Heart left ventricle (tissue), 13 donors: Measurements from ENCODE around the gene TNFRSF13B.

Source experiments
- CTCF ChIP-seq, 12 donors: fragments of 200-600 bp; sonication (generic) in 4 of 12; IDR thresholded peaks; one replicate each; pipeline versions ENCODE4 v1.5.0 to v1.8.0; 2018 to 2022; ENCODE audit warnings: antibody characterized with exemption in 12 of 12, mild to moderate bottlenecking in 5 of 12
- POLR2A ChIP-seq, 2 donors: fragments of 450-650 bp; IDR thresholded peaks; one replicate each; pipeline ENCODE4 v1.6.1; 2017; ENCODE audit warnings: antibody characterized with exemption in 2 of 2, mild to moderate bottlenecking in 2 of 2, moderate library complexity in 2 of 2
- donor health status: ischemic (EF 13 %, LVEDD 7.1; RV severe dilation, severe dysfunction).
- donor health status: DM: no; HTN: yes; CAD: no.
- donor health status: DM: no; HTN: no; CAD: no.
- donor health status: ischemic (EF 25% LVEDD 6.9; RV normal size, moderate dysfunction).
- donor health status: ischemic (EF 25% LVEDD 5.7; RV mildly dilated, moderate dysfunction).
- donor health status: ischemic (EF 35%, LVEDD 5.7; RV mildly dilated, moderate dysfunction).
- donor health status: nonischemic (EF 11% LVEDD 7.7; RV severe dilation, severe dysfunction).
- donor health status: DM: yes; HTN: yes; CAD: no.
- donor health status: PGD.
- donor health status: ischemic (EF 29% LVEDD 5.4; RV normal size, mild dysfunction).
- donor health status: nonischemic (EF 23%, LVEDD 6.1; RV moderate dilation, normal function).

- TF ChIP-seq POLR2A (IDR thresholded peaks at IDR 0.05) = no peak
- no peak for TF ChIP-seq CTCF (IDR thresholded peaks at IDR 0.05)
These were observed 31.6 kb downstream of the TNFRSF13B start for GRCh38 chr17:16940116-16940881.
